K562 (cell line): ENCODE measurements around the gene MARCHF3. TPM values are rescaled to one million over a fixed set of nuclear protein-coding genes. Genes with fewer than 3 reads are reported as not detected.

Experiments
- ATAC-seq: fragments of 200-7000 bp; cut with Tn5 transposase; 3 replicates; pipeline ENCODE4 v1.9.1; 2020; ENCODE audit warnings: moderate library complexity
- BruUV-seq: library from RNA; stranded (reverse); fragments of 400-500 nt; replicated peaks from 2 replicates; lab custom pipeline; 2021; lab: Mats Ljungman, UMichigan
- CTCF ChIA-PET: fragments of 300-600 bp; formaldehyde crosslinking; extraction: SDS; loops from one replicate; lab custom pipeline; 2021; ENCODE audit warnings: low intra/inter-chr PET ratio; lab: Yijun Ruan, JAX
- POLR2A ChIA-PET: fragments of 300-600, 350-650 bp; sonication (Branson Sonifier 250); formaldehyde crosslinking; extraction: SDS; loops from one replicate; lab custom pipeline; 2021; ENCODE audit warnings: antibody characterized with exemption, inconsistent platforms; lab: Yijun Ruan, JAX
- DNase-seq, 4 experiments: peaks; one replicate each; pipeline versions ENCODE4 v3.0.0 to v3.0.0-alpha.2; 2011 to 2018; ENCODE audit warnings: low spot score in 3 of 4, mixed read lengths in 3 of 4; ENCODE audit errors: extremely low read depth in 1 of 4
- FAIRE-seq: peaks from 2 replicates; lab custom pipeline; 2011; peaks lifted over from hg19 to GRCh38; lab: Jason Lieb, UNC
- H2AFZ ChIP-seq: 2 replicates; pipeline ENCODE4 v1.6.0; 2011; ENCODE audit warnings: low read depth, low read length, control low read depth, inconsistent platforms
- H3K27ac ChIP-seq: fragments of 200-600 bp; 3 replicates; pipeline ENCODE4 v1.8.0; 2011; ENCODE audit warnings: low read depth, mild to moderate bottlenecking, control low read depth, inconsistent platforms, low read length, moderate library complexity, mixed read lengths; ENCODE audit errors: extremely low read depth
- H3K27me3 ChIP-seq, 2 experiments: fragments of 300-600 bp in 1 of 2; 2 replicates in 1 of 2; 3 replicates in 1 of 2; pipeline versions ENCODE4 v1.6.0 to v1.8.0; 2011; ENCODE audit warnings: inconsistent platforms in 2 of 2, low read length in 2 of 2, mild to moderate bottlenecking in 1 of 2, mixed read lengths in 1 of 2, moderate library complexity in 1 of 2; ENCODE audit not compliant: control insufficient read depth in 2 of 2, insufficient read depth in 2 of 2
- H3K36me3 ChIP-seq: fragments of 300-600 bp; 3 replicates; pipeline ENCODE4 v1.8.0; 2011; ENCODE audit warnings: mild to moderate bottlenecking, low read length, inconsistent platforms; ENCODE audit not compliant: control insufficient read depth, insufficient read depth
- H3K4me1 ChIP-seq, 2 experiments: fragments of 200-600 bp in 1 of 2; replicated peaks in 1 of 2; 2 replicates in 1 of 2; 3 replicates in 1 of 2; pipeline versions ENCODE4 v1.5.1 to v1.8.0; 2011; ENCODE audit warnings: inconsistent platforms in 2 of 2, low read length in 2 of 2, mild to moderate bottlenecking in 1 of 2, mixed read lengths in 1 of 2, moderate library complexity in 1 of 2; ENCODE audit not compliant: control insufficient read depth in 2 of 2, insufficient read depth in 2 of 2
- H3K4me2 ChIP-seq: 2 replicates; pipeline ENCODE4 v1.6.1; 2011; ENCODE audit warnings: low read length, control low read depth, inconsistent platforms, mixed read lengths; ENCODE audit not compliant: insufficient read depth
- H3K4me3 ChIP-seq: fragments of 200-600 bp; sonication (generic), shearing (Covaris generic); 2 replicates; pipeline ENCODE4 v1.5.1; 2016; ENCODE audit warnings: control low read depth, inconsistent platforms
- H3K79me2 ChIP-seq: fragments of 200-600 bp; 3 replicates; pipeline ENCODE4 v1.8.0; 2011; ENCODE audit warnings: low read length, inconsistent platforms; ENCODE audit not compliant: control insufficient read depth, insufficient read depth
- H3K9ac ChIP-seq, 2 experiments: 2 replicates each; pipeline versions ENCODE4 v1.6.0 to v1.6.1; 2011; ENCODE audit warnings: low read depth in 2 of 2, low read length in 2 of 2, control low read depth in 1 of 2, inconsistent platforms in 1 of 2, mild to moderate bottlenecking in 1 of 2, mixed read lengths in 1 of 2; ENCODE audit not compliant: insufficient read depth in 1 of 2
- H3K9me1 ChIP-seq: one replicate; pipeline ENCODE4 v1.6.0; 2011; ENCODE audit warnings: inconsistent platforms, mild to moderate bottlenecking, low read length, moderate library complexity; ENCODE audit not compliant: control insufficient read depth, insufficient read depth
- H3K9me3 ChIP-seq: replicated peaks from 2 replicates; pipeline ENCODE4 v1.5.1; 2011; ENCODE audit warnings: low read depth, low read length, inconsistent platforms; ENCODE audit not compliant: control insufficient read depth, insufficient read depth
- H4K20me1 ChIP-seq: replicated peaks from 2 replicates; pipeline ENCODE4 v1.6.1; 2011; ENCODE audit warnings: low read length, inconsistent platforms, mixed read lengths; ENCODE audit not compliant: control insufficient read depth, insufficient read depth
- EZH2 ChIP-seq: IDR thresholded peaks from 2 replicates; pipeline ENCODE4 v1.6.1; 2012; ENCODE audit warnings: low read depth, mild to moderate bottlenecking, inconsistent platforms, low read length, borderline replicate concordance
- HDGF ChIP-seq: fragments of 450-650 bp; IDR thresholded peaks from 2 replicates; pipeline ENCODE4 v1.6.1; 2016
- KAT8 ChIP-seq: fragments of 450-650 bp; IDR thresholded peaks from 2 replicates; pipeline ENCODE4 v1.6.1; 2016; ENCODE audit warnings: low read depth, mild to moderate bottlenecking
- NFATC3 ChIP-seq: fragments of 450-650 bp; IDR thresholded peaks from 2 replicates; pipeline ENCODE4 v1.6.1; 2017; ENCODE audit warnings: mild to moderate bottlenecking
- NONO ChIP-seq, 2 experiments: fragments of 200-400 bp in 1 of 2; fragments of 450-650 bp in 1 of 2; formaldehyde crosslinking in 1 of 2; IDR thresholded peaks; 2 replicates each; pipeline ENCODE4 v1.6.1; 2017; ENCODE audit warnings: low read depth in 2 of 2, mild to moderate bottlenecking in 2 of 2, moderate library complexity in 2 of 2, low read length in 1 of 2
- NR2F6 ChIP-seq: fragments of 450-650 bp; formaldehyde crosslinking; IDR thresholded peaks from 2 replicates; pipeline ENCODE4 v1.4.0; 2020; ENCODE audit warnings: mild to moderate bottlenecking
- THRA ChIP-seq: fragments of 450-650 bp; IDR thresholded peaks from 2 replicates; pipeline ENCODE4 v1.6.1; 2017; ENCODE audit warnings: mild to moderate bottlenecking, moderate library complexity
- ZBTB34 ChIP-seq: fragments of 250-450 bp; sonication (Bioruptor Pico); IDR thresholded peaks from 2 replicates; pipeline ENCODE4 v1.8.0; 2021; ENCODE audit warnings: mild to moderate bottlenecking, moderate library complexity
- ZNF12 ChIP-seq: sonication (generic); formaldehyde crosslinking; IDR thresholded peaks from 2 replicates; pipeline ENCODE4 v1.4.0; 2020; ENCODE audit warnings: mild to moderate bottlenecking, missing genetic modification reagents
- ZNF282 ChIP-seq: sonication (generic); formaldehyde crosslinking; IDR thresholded peaks from 2 replicates; pipeline ENCODE4 v1.8.1; 2023; ENCODE audit warnings: missing genetic modification reagents
- WGBS: fragments of 100-300 bp; shearing (Covaris generic); methylation state at CpG from one replicate; pipeline ENCODE4 v1.1.6; 2016; ENCODE audit warnings: low coverage, mixed read lengths; ENCODE audit not compliant: insufficient coverage; ENCODE audit errors: missing lambda C conversion rate; 5-methylcytosine and 5-hydroxymethylcytosine counted together
- in situ Hi-C: fragments of 300-500 bp; cut with MboI; formaldehyde crosslinking; loops from 4 replicates; pipeline ENCODE4 v1.15.0; 2018; ENCODE audit warnings: inconsistent platforms, mixed read lengths
- intact Hi-C: fragments of 100-400 bp; cut with micrococcal nuclease; formaldehyde crosslinking; loops from 2 replicates; pipeline ENCODE4 v1.14.2; 2022
- polyA plus RNA-seq, 8 experiments: library from polyadenylated mRNA; depleted of rRNA in 4 of 8; stranded (reverse) in 5 of 8; unstranded in 3 of 8; fragments of >200 nt; fragmentation: Nextera tagmentation in 2 of 8; fragmentation: Illumina TruSeq in 1 of 8; extraction: Ambion mirVana in 2 of 8; extraction: Trizol in 1 of 8; gene quantifications; 2 replicates each; pipeline versions ENCODE4 v1.2.1 to v1.2.3, GENCODE V29; 2011 to 2014; ENCODE audit warnings: inconsistent platforms in 1 of 8, missing spikeins in 1 of 8
- total RNA-seq, 7 experiments: library from RNA; depleted of rRNA in 6 of 7; stranded (reverse); fragments of >200 nt in 6 of 7; fragmentation: Illumina TruSeq in 2 of 7; extraction: Trizol in 2 of 7; gene quantifications; 2 replicates each; pipeline versions ENCODE4 v1.2.1 to v1.2.3, GENCODE V29; 2011 to 2021; ENCODE audit warnings: low replicate concordance in 1 of 7

The MARCHF3 gene
- total and polyA plus RNA-seq, 9 of the 15 experiments (the other 6 are each of a cell fraction or from before 2014, with no cell fraction given): 5.6 to 37.4 (median 16.5) TPM

DNA sequence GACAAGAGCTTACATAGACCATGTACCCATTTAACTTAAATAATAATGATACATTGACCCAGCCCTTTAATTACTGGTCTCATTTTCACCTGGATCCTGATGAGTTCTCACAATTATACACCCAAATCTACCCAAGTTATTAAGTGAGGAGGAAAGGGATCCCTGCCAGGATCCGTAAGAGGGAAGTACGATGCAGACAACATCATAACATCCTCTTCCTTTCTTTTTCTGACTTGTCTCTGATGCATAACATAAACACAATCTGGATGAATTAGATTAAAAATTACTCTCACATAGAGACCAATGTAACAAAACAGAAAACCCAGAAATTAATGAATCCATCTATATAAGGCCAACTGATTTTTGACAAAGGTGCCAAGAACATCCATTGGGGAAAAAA is 17.0 kb downstream of the MARCHF3 start:
- peaks cover 4% of the 10 kb centered on the region; the same call in 1 of the 2 replicates for H4K20me1 ChIP-seq
- TF ChIP-seq NONO (IDR thresholded peaks at IDR 0.05; ENCODE audit: low read depth in 2 of 2, low read length in 1 of 2): no peak
- no peak for TF ChIP-seq ZNF12 (CRISPR knock-in tag)
- no peak for TF ChIP-seq KAT8
- no peak for TF ChIP-seq HDGF
- TF ChIP-seq ZBTB34: no peak
- TF ChIP-seq NFATC3: no peak
- no peak for TF ChIP-seq THRA
- no peak for TF ChIP-seq NR2F6 (CRISPR knock-in tag)
- TF ChIP-seq ZNF282 (CRISPR knock-in tag): no peak
- no peak for TF ChIP-seq EZH2
- TF ChIP-seq, all 486 proteins: peak for 0
- H3K4me1 ChIP-seq: peaks cover 0 to 19% of the 10 kb centered on the region in 2 experiments; a peak in 3 of 5 replicates
- peaks cover 88% of the 10 kb centered on the region for H3K79me2 ChIP-seq
- FAIRE-seq (no peak), DNase-seq (no peak), ATAC-seq (no peak)
- CTCF ChIA-PET: no interaction called here
- no peaks in the 10 kb centered on the region for H3K9me3 ChIP-seq
- 59% methylated on average over 2 of the region's 2 CpGs for WGBS
- H3K36me3 ChIP-seq: no peaks in the 10 kb centered on the region; the same call in 2 of the 3 replicates
- intact Hi-C loops: no loop called here
- H3K9ac ChIP-seq: no peak overlapping the region
- no peak overlapping the region for H2AFZ ChIP-seq
- H3K4me3 ChIP-seq: no peak overlapping the region
- no peaks in the 10 kb centered on the region for H3K9me1 ChIP-seq
- no TSS peak for BruUV-seq
- in situ Hi-C loops: no loop called here
- H3K4me2 ChIP-seq: no peak overlapping the region
- no peak overlapping the region for H3K27ac ChIP-seq
- POLR2A ChIA-PET: interaction anchor here (1.0 to 1.3 kb wide), 2 partner anchors 14 to 15 kb away, joined by 4 to 5 read pairs; no protein-coding TSS in a partner anchor
- no peaks in the 10 kb centered on the region for H3K27me3 ChIP-seq
